HG03175 (cell line): Measurements from ENCODE around the gene DSC3.
"Not testable (repeated sequence)": the region's sequence is repeated elsewhere in the genome, so short reads cannot be mapped to it uniquely, and the experiment has no call there.

Experiments
- ATAC-seq: cut with Tn5 transposase; IDR thresholded peaks from one replicate; pipeline ENCODE4 v1.9.1; 2021; ENCODE audit warnings: mild to moderate bottlenecking, moderate library complexity; ENCODE audit not compliant: unreplicated experiment

The DSC3 gene

DNA sequence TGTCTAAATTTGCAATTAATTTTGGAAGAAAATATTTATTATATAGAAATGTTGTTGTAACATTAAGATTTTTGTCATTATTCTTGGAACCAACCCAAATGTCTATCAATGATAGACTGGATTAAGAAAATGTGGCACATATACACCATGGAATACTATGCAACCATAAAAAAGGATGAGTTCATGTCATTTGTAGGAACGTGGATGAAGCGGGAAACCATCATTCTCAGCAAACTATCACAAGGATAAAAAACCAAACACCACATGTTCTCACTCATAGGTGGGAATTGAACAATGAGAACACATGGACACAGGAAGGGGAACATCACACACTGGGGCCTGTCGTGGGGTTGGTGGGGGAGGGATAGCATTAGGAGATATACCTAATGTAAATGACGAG lies 64.5 kb downstream of the DSC3 start:
- ATAC-seq, result not testable (repeated sequence)

DNA sequence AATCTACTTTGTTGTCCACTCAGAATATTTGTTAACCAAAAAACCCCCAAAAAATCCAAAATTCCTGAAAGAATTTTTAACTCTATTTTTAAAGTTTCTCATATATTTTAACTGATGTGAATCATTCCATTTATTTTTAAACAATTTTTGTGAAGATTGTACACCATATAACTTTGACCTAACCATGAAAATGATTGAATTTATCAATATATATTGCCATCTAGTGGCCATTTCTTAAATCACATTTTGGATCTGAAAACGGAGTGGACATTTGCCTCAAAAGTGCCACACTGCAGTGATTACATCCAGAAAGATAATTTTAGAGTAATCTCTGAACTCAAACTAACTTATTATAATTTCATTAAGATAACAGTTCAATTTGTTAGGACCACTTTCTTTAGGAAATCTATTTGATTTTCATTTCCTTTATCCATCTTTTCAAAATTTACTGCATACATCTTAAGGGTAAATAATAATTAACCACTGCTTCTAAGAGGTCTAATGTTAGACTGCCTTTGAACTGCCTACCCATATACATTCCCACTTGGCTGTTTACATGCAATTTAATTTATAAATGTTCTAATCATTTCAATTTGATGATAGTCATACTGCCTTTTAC lies 71.1 kb downstream of the DSC3 start:
- ATAC-seq, result peak; percentile 70

DNA sequence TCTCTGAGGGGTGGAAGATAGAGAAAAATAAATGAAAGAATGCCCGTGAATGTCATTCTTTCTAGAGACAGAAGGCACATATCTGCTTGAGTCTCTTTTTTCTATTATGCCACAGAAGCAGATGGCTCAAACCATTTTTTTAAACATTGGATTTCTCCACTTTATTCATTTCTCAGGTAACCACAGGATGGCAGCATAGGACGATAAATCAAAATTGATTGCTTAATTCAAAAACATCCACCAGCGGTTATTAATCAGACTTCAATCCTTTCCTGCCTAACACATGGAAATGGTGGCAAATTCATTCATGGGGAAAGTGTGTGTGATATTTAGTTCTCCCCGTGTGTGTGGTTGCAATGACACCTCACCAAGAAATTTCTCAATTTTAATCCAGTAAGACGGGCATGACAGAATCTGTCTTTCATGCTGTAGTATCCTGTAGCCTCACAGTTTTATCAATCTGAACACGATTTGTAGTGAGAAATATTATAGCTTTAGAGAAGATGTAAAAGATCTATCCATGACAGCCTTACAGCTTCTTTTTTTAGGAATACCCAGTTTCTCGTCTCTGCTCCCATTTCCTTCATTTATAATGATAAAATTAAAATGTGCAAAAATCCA lies 72.2 kb downstream of the DSC3 start:
- ATAC-seq, result no peak

DNA sequence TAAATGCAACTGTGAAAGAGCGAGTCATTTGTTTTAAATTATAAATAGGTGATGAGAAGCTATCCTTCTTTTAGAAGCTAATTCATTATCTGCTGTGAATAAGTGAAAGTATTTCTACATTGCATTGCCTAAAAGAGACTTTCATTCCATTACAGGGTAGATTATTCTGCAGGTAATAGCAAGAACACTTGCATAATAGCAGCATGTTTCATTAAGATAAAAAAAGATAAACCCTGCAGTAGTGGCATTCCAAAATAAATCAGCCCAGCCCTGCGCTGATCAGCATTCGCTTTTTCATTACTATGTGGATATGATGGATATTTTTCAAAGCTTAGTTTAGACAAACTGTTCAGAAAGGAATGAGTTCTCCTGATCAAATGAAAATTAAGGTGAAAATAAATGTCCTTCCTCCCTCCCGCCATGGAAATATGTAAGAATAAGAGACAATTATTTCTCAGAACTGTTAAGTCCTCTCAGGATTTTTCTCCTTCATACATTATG lies 72.8 kb downstream of the DSC3 start:
- ATAC-seq, result no peak

DNA sequence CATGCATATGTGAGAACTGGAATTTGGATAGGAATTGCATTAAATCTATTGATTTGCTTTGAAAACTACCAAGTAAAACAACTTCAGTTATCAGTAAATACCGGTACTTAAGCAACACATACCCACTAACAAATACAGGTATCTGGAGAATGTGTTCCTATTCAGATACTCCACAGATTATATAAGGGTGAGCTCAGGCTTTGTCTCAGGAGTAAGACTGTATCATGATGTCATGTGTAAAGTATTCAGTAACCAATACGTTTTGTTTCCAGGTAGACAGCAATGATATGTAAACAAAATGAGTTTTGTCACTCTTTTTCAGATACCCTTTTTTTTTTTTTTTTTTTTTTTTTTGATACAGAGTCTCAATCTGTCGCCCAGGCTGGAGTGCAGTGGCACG lies 74.8 kb downstream of the DSC3 start:
- ATAC-seq, result no peak

DNA sequence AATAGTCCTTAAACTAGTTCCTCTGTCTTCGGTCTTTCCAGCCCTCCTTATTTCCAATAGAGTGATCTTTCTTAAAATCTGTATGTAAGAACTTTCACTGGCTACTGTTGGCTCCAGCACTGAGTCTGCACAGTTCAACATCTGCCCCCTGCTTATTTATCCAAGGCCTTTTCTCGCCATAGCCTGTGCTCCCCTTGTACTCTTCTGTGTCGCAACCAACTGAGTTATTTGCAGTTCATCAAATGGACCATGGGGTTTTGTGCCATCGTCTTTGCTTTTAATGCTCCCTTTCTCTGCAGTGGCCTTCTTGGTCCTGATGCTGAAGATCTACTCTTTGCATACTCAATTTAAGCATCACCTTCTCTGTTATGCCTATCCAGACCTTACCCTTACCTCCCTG lies 77.3 kb downstream of the DSC3 start:
- no peak for ATAC-seq

DNA sequence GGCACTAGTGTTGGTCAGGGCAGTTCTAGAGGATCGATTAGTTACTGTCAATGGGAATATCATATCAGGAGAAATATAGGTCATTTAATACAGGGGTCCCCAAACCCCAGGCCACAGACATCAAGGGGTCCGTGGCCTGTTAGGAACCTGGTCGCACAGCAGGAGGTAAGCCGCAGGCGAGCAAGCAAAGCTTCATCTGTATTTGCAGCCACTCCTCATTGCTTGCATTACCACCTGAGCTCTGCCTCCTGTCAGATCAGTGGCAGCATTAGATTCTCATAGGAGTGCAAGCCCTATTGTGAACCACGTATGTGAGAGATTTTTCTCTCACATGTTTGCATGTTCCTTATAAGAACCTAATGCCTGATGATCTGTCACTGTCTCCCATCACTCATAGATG lies 81.9 kb downstream of the DSC3 start:
- ATAC-seq, result no peak

DNA sequence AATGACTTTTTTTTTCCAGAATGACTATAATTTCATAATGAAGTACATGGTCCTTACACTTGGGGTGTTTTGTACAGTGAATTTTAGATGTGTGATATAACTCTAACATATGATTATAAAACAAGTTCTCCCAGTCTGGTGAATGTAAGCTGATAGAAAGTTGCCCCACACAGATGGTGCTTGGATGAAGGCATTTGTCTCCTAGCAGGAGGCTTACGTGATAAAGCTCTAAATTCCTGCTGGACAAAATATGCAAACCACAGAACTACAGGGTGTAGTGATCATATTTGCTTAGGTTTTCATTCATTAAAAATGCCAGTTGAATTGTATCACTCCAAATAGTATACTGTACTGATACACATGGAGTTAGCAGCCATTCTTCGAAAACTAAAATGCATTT lies 85.5 kb downstream of the DSC3 start:
- no peak for ATAC-seq

DNA sequence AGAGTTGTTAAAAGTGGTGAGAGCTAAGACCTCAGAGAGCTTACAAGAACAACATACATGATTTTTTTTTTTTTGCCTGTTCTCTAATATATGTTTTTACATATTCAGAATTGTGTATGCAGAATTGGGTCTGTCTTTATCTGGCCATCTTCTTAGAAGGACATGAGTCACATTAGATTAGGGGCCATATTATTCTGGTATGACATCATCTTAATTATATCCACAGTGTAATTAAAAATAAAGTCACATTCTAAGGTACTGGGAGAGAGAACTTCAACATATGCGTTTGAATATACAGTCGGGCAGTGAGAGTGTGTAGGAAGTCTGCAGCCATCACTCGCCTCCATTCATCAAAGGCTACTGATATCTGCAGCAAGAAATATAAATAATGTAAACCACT lies 88.3 kb downstream of the DSC3 start:
- no peak for ATAC-seq

DNA sequence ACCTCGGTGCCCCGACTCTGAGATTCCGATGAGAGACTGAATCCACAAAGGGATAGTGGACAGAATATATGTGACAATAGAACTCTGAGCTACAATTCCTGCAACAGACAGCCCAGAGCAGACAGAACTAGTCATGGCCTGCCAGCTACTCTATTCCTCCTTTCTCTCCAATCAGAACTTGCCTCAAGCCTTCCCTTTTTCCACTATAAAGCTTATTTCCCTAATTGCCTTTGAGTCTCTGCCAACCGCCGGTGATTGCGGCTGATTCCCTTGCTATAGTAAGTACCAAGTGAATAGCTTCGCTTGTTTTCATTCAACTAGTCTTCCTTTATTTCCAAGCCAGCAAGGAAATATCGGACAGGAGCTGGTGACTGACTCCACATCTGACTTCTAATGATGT lies 96.8 kb downstream of the DSC3 start:
- no peak for ATAC-seq

DNA sequence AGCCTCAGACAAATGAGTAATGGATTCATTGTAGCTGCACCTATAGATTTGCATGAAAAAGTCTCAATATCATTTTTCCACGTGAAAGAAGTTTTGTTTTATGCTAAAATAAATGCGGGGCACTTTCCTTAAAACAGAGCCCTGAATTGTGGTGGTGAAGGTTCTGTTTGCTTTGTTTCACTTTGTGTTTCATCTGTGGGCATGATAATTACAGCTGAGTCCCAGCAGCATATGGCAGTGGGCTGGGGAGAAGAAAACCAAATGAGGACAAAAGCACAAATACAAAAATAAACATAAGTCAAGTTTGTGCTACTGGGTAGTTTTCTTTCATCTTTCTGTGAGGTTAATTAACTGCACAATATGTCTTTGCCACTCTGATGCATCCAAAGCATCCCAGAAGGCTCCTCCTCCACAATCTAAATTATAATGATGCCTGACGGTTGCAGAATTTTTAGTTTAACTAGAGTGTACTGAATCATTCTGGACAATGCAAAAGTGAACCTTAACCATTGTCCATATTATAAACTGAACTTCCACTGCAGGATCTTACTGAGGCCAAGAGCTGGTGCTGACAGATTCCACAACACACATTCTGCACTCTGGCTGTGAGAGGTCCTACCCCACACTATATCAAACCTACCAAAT lies 97.6 kb downstream of the DSC3 start:
- no peak for ATAC-seq

DNA sequence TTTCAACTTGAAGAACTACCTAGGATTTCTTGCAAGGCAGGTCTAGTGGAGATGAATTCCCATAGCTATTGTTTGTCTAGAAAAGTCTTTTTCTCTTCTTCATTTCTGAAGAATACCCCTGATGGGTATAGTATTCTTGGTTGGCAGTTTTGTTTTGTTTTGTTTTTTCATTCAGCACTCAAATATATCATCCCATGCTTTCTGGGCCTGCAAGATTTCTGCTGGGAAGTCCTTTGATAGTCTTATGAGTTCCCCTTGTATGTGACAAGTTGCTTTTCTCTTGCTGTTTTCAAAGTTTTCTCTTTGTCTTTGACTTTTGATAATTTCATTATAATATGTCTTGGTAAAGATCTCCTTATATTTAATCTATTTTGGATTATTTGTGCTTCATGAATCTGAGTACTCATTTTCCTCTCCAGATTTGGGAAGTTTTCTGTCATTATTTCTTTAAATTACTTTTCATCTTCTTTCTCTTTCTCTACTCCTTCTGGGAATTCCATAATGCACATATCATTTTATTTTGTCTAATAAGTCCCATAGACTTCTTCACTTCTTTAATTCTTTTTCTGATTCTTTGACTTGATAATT lies 101.5 kb downstream of the DSC3 start:
- ATAC-seq, result no peak
